ENCODE results near the gene UBE2J1.
"Not testable (repeated sequence)": the region's sequence is repeated elsewhere in the genome, so short reads cannot be mapped to it uniquely, and the experiment has no call there.

- TF ChIP-seq, protein P1, sequence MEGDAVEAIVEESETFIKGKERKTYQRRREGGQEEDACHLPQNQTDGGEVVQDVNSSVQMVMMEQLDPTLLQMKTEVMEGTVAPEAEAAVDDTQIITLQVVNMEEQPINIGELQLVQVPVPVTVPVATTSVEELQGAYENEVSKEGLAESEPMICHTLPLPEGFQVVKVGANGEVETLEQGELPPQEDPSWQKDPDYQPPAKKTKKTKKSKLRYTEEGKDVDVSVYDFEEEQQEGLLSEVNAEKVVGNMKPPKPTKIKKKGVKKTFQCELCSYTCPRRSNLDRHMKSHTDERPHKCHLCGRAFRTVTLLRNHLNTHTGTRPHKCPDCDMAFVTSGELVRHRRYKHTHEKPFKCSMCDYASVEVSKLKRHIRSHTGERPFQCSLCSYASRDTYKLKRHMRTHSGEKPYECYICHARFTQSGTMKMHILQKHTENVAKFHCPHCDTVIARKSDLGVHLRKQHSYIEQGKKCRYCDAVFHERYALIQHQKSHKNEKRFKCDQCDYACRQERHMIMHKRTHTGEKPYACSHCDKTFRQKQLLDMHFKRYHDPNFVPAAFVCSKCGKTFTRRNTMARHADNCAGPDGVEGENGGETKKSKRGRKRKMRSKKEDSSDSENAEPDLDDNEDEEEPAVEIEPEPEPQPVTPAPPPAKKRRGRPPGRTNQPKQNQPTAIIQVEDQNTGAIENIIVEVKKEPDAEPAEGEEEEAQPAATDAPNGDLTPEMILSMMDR (IDR thresholded peaks at IDR 0.05; ENCODE audit: low read length), result not testable (repeated sequence)
- not testable (repeated sequence) for TF ChIP-seq EZH2 (optimal IDR thresholded peaks at IDR 0.05; ENCODE audit: low read depth, low read length)
Measured at GRCh38 chr6:89304517-89304916, 48.0 kb downstream of the UBE2J1 start.

Data from MM.1S (cell line).